ENCODE data around the gene FBXW5. TPM values are rescaled to one million over a fixed set of nuclear protein-coding genes. Genes with fewer than 3 reads are reported as not detected.

The FBXW5 gene
- total RNA-seq (2021) (101 and 125 TPM in 2 replicates), Bru-seq, nascent RNA (percentile 58 among the genes with signal in this experiment), BruChase-seq, experiment 1, labeled RNA remaining after a 2-hour chase (percentile 78 among the genes with signal in this experiment), BruChase-seq, experiment 2, labeled RNA remaining after a 6-hour chase (percentile 91 among the genes with signal in this experiment)
- long read RNA-seq, transcript FBXW5-206 (8 exons, 2,392 nt): minor isoform, 10 of 371 reads
- long read RNA-seq, transcript FBXW5-201 (9 exons, 2,274 nt): major isoform, 182 of 371 reads
- long read RNA-seq, partial matches to known transcripts: 65 of 371 reads
- long read RNA-seq, other reads (novel, unspliced or antisense): 113 of 371 reads

GRCh38 chr9:136944519-136945332 is at the start of gene FBXW5, which contains the start of gene C8G:
Gene FBXW5, minus strand, starts transcription at chr9:136944738. Its CDS starts 655 bp downstream, at chr9:136944083.
Gene C8G, plus strand, starts transcription at chr9:136945243. Its CDS starts 78 bp downstream, at chr9:136945321.
- Histone ChIP-seq H3F3A (ENCODE audit: insufficient read depth, low read depth) (peaks cover 16% of the 10 kb centered on the region; the same call in 1 of the 2 replicates), H4K20me1 (ENCODE audit: insufficient read depth) (no peaks in the 10 kb centered on the region; the same call in none of the 2 replicates), H3K27ac (peak within 1 kb of the TSS; percentile 26; the same call in 1 of the 2 replicates), H3K4me1 (replicated peaks; ENCODE audit: insufficient read depth) (peaks cover 21% of the 10 kb centered on the region), H3K4me3 (peak within 1 kb of the TSS; percentile 87), H3K9me2 (ENCODE audit: insufficient read depth) (no peaks in the 10 kb centered on the region), H3K4me2 (peak within 1 kb of the TSS; percentile 95), H3K9me3 (ENCODE audit: insufficient read depth, low read depth) (no peaks in the 10 kb centered on the region), H3K36me3 (ENCODE audit: low read depth) (peaks cover 7% of the 10 kb centered on the region; the same call in 1 of the 2 replicates), H3K79me2 (ENCODE audit: low read depth) (peaks cover 18% of the 10 kb centered on the region), H3K27me3 (ENCODE audit: insufficient read depth, low read depth) (no peaks in the 10 kb centered on the region), H2AFZ (peak within 1 kb of the TSS; percentile 73; the same call in 1 of the 2 replicates)
- intact Hi-C loops (cut with micrococcal nuclease; ENCODE audit: unreplicated experiment): loop anchor here (1.0 to 5.0 kb wide), 3 partner anchors 43 to 96 kb away; partner anchors contain the start of gene PHPT1
- ChIA-PET POLR2A (ENCODE audit: unreplicated experiment) (interaction anchor here (0.5 to 0.6 kb wide), 2 partner anchors 43 to 301 kb away, joined by 3 to 5 read pairs; no protein-coding TSS in a partner anchor), CTCF (interaction anchor here (0.7 to 0.9 kb wide), 2 partner anchors 91 to 468 kb away, joined by 3 to 5 read pairs; no protein-coding TSS in a partner anchor)
- no TSS peak for BruUV-seq (replicated peaks)
- DNase-seq: peak; percentile 75 to 98
- TF ChIP-seq EZH2 (IDR thresholded peaks at IDR 0.05; ENCODE audit: low read depth): no peak
- TF ChIP-seq CTCF (conservative IDR thresholded peaks at IDR 0.05): peak; percentile 93

- Histone ChIP-seq H3K9me2 (ENCODE audit: insufficient read depth) (no peaks in the 10 kb centered on the region), H3K4me3 (peak overlapping the region; percentile 88), H3K27me3 (ENCODE audit: insufficient read depth, low read depth) (no peaks in the 10 kb centered on the region), H4K20me1 (ENCODE audit: insufficient read depth) (no peaks in the 10 kb centered on the region; the same call in 1 of the 2 replicates), H3K27ac (peak overlapping the region; percentile 36; the same call in 1 of the 2 replicates), H3F3A (ENCODE audit: insufficient read depth, low read depth) (peaks cover 37% of the 10 kb centered on the region; the same call in 1 of the 2 replicates), H2AFZ (peak overlapping the region; percentile 95), H3K4me2 (peak overlapping the region; percentile 92), H3K4me1 (replicated peaks; ENCODE audit: insufficient read depth) (peaks cover 26% of the 10 kb centered on the region), H3K36me3 (ENCODE audit: low read depth) (no peaks in the 10 kb centered on the region), H3K79me2 (ENCODE audit: low read depth) (peaks cover 7% of the 10 kb centered on the region; the same call in 1 of the 2 replicates), H3K9me3 (ENCODE audit: insufficient read depth, low read depth) (no peaks in the 10 kb centered on the region)
- no peak for TF ChIP-seq EZH2 (IDR thresholded peaks at IDR 0.05; ENCODE audit: low read depth)
- no peak for TF ChIP-seq CTCF (conservative IDR thresholded peaks at IDR 0.05)
- TSS peak; percentile 29 for BruUV-seq (replicated peaks)
- intact Hi-C loops (cut with micrococcal nuclease; ENCODE audit: unreplicated experiment): no loop called here
- ChIA-PET POLR2A (ENCODE audit: unreplicated experiment) (interaction anchor here (0.5 to 1.3 kb wide), 4 partner anchors 14 to 146 kb away, joined by 3 to 21 read pairs (median 10); no protein-coding TSS in a partner anchor), CTCF (interaction anchor here (0.8 kb wide), 1 partner anchor 15 kb away, joined by 5 read pairs; no protein-coding TSS in a partner anchor)
- no peak for DNase-seq
Observed at GRCh38 chr9:136992819-136993369, 48.4 kb upstream of the FBXW5 start.

All from PC-9 (cell line).